Fibroblast of the conjunctiva (primary cell): ENCODE results near the gene ANK3.

Experiments
- DNase-seq: peaks from one replicate; pipeline ENCODE4 v3.0.0-alpha.2; 2010; ENCODE audit warnings: low read depth

The ANK3 gene

GRCh38 chr10:60413306-60414012 lies 23.8 kb upstream of the ANK3 start:
- no peak for DNase-seq

DNA sequence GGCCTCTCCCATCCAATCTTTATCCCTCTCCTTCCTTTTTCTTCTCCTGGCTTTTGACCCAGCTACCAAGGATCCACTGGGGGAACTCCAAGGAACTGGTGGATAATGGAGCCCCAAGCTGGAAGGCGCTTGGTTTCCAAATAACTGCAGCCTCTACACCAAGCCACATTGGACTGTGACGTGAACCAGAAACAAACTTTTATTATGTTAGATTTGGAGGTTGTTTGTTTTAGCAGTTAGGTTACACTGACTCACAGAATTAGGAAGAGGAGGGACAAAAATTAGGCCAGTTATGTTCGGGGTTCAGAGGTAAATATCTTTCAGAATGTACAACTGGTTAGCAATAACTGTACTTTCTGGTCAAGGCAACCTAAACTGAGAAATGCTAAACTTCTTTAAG lies 21.3 kb upstream of the ANK3 start:
- DNase-seq, result no peak

DNA sequence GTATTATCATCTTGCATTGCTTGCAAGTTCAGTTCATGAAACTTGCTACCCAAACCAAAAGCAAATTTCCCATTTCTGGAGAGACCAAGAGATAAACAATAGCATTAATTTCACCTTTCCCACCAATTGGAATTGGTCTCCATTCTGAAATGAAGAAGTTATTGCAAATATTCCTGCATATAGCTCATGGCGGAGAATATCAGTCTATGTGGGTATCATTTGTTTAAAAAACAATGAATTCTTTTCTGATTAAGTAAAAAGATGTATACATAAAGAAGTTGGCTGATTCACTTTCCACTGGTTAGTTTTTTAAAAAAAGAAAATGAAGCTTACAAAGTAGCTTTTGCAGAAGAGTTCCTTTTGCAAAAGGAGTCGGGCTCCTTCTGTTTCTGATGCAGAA lies 19.5 kb upstream of the ANK3 start:
- no peak for DNase-seq

DNA sequence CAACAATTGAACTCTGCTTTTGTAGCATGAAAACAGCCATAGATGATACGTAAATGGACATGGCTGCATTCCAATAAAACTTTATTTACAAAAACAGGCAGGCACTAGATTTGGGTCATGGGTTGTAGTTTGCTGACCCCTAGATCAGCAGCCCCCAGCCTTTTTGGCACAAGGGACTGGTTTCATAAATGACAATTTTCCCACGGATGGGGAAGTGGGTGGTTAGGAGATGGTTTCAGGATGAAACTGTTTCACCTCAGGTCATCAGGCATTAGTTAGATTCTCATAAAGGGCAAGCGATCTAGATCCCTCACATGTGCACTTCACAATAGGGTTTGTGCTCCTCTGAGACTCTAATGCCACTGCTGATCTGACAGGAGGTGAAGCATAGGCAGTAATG lies 16.5 kb upstream of the ANK3 start:
- no peak for DNase-seq

DNA sequence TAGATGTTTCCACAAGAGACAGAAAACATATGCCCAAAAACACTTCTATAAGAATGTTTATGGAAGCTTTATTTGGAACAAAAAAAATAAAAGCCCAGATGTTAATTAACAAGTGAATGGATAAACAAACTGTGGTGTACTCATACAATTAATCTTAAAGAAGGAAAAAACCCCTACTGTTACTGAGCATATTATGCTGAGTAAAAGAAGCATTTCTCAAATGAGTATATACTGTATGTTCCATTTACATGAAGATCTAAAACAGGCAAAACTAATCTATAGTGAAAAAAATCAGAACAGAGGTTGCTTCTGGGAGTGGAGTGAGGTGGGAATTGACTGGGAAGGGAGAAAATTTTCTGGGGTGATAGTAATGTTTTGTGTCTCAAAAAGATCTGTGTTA lies 15.5 kb upstream of the ANK3 start:
- DNase-seq, result no peak

DNA sequence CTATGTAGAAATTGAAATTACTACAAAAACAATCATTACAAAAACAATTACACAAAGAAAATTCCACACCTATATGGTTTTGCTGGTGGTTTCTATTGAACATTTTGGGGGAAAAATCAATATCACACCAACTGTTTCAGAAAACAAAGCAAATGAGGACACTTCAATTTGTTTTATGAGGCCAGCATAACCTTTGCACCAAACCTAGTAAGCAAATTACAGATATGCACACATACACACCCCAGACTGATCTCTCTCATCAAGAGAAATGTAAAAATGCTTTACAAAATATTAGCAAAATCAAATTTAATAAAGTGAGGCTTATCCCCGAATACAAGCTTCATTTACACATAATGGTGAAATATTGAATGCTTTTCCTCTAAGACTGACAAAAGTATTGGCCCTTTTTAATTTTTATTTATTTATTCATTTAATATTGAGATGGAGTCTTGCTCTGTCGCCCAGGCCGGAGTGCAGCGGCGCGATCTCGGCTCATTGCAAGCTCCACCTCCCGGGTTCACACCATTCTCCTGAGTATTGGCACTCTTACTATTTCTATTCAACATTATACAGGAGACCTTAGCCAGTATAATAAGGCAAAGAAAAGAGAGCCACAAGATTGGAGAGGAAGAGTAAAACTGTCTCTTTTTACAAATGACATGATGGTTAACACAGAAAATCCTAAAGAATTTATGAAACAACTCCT lies 13.6 kb upstream of the ANK3 start:
- no peak for DNase-seq

GRCh38 chr10:60400366-60400765 lies 10.7 kb upstream of the ANK3 start:
- DNase-seq, result no peak

GRCh38 chr10:60399328-60399727 lies 9.7 kb upstream of the ANK3 start:
- DNase-seq, result no peak

- no peak for DNase-seq
These were observed 8.1 kb upstream of the ANK3 start for GRCh38 chr10:60397792-60398191.

GRCh38 chr10:60396766-60397165 lies 7.1 kb upstream of the ANK3 start:
- DNase-seq, result no peak

DNA sequence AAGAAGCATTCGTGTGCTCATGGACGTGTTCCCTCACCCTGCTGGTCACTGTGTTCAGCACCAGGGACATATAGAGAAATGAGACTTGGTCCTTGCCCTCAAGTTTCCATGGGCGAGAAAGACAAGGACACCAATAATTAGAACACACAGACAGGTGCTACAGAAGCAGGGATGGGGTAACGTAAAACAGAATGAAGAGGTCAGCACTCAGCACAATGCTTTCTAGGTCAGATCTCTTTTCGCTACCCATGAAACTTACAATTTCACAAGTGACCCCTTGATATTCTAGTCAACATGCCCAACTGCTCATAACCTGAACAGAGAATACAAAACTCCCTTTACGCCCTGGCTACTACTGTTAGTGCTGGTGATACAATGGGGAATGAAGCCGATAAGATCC lies 6.0 kb upstream of the ANK3 start:
- DNase-seq, result no peak

GRCh38 chr10:60394446-60394845 lies 4.8 kb upstream of the ANK3 start:
- DNase-seq, result no peak

DNA sequence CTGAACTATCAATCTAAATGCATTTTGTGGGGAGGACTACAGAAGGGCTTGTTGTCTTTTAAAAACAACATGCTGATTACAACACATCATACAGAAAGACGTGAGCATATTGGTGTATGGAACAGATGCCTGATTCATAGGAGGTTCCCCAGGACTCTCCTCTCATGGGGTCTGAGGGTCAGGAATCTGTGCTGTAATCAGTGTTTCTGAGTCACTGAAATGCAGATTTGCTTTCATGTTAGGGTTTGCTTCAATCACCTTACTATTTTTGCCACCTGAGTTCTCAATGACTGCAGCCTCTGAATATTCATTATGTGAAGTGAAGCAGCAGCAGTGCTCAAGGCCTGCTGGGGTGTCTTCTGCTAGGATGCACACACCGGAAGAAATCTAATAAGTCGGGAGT lies 550 bp upstream of the ANK3 start:
- no peak for DNase-seq

GRCh38 chr10:60388709-60389301 lies 870 bp downstream of the ANK3 start:
- DNase-seq, result no peak

DNA sequence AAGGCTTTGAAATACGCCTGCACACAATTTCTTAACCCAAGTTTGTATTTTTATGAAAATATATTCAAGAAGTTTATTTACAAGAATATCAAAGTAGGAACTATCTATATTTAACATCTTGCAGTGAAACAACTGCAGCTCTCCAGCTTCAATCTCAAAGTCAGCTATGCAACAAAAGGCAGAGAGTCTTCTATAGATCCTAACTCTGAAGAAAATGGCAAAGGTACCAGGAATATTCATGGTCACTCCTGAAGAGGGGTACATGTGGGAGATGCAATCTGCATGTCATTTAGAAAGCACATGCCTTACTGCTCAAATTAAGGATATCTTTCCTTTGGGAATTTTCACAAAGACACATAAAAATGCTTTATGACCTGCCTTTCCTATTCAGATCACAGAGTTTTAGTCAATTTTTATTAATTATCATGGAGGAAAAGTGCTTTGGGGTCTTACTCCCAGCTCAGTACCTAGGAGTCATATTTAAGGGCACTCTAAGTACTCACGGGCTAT lies 1.5 kb downstream of the ANK3 start:
- DNase-seq, result no peak

DNA sequence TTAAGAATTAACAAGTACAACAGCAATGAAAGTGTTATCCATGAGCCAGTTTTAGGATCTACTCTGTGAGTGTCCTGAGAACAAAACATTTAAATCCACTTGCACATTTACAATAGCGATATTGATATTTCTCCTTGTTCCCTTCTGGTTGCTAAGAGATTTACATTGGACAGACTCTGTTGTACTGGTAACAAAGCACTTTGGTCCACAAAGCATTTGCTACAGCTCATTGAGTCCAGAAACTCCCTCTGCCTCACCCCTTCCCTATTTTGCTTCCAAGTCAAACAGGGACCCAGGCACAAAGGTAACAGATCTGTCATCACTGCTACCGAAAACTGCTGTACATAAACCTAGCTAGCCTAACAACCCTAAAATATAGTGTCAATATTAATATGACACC lies 2.1 kb downstream of the ANK3 start:
- DNase-seq, result no peak

- DNase-seq, result no peak
These were observed 4.3 kb downstream of the ANK3 start for GRCh38 chr10:60385399-60385738.

GRCh38 chr10:60384708-60385398 lies 4.8 kb downstream of the ANK3 start:
- DNase-seq, result peak; percentile 93

GRCh38 chr10:60384011-60384410 lies 5.7 kb downstream of the ANK3 start:
- DNase-seq, result no peak

DNA sequence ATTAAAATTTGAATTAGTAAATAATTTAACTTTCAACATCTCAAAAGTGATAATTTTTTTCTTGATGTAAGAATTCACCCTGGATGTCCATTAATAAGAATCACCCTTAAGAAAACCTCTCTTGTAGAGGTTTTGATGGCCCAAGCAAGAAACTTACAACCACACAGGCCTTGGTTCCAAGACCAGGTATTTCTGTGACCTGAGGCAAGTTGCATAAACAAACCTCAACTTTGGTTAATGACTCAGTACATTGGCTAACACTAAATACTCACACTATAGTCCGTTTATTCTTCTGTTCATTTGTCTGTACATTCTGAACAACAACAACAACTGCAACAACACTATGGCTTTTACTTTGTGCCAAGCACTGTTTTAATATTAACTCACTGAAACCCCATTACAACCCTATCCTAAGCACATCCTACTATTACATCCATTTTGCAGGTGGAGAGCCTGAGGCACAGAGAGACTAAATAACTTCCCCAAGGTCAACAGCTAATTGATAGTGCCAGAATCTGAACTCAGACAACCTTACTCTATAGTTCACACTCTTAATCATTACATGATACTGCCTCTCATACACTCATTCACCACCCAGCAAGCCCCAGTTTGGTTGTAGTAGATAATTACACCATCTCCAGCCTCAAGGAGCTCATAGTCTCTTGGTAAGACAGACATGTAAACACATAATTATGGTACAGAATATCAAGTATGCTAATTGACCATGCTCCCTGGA lies 6.6 kb downstream of the ANK3 start:
- DNase-seq, result no peak

GRCh38 chr10:60380781-60381180 lies 8.9 kb downstream of the ANK3 start:
- DNase-seq, result no peak

- no peak for DNase-seq
These were observed 11.7 kb downstream of the ANK3 start for GRCh38 chr10:60377955-60378354.
